Bronchial epithelial cell (primary cell): ENCODE data around the gene PGM2L1. TPM values are rescaled to one million over a fixed set of nuclear protein-coding genes. Genes with fewer than 3 reads are reported as not detected.

ENCODE experiments used
- DNase-seq: peaks from one replicate; pipeline ENCODE4 v3.0.0-alpha.2; 2010; ENCODE audit warnings: low read depth
- FAIRE-seq: peaks from 2 replicates; lab custom pipeline; 2011; peaks lifted over from hg19 to GRCh38; lab: Jason Lieb, UNC
- H3K27me3 ChIP-seq: 2 replicates; pipeline ENCODE4 v1.5.1; 2011; ENCODE audit warnings: low read length; ENCODE audit not compliant: control insufficient read depth, insufficient read depth
- H3K36me3 ChIP-seq: 2 replicates; pipeline ENCODE4 v1.5.1; 2011; ENCODE audit warnings: low read length; ENCODE audit not compliant: control insufficient read depth, insufficient read depth
- H3K4me3 ChIP-seq: 2 replicates; pipeline ENCODE4 v1.5.1; 2011; ENCODE audit warnings: mild to moderate bottlenecking, low read depth, low read length, control low read depth
- total RNA-seq: library from RNA; depleted of rRNA; stranded (reverse); fragments of >200 nt; gene quantifications from 2 replicates; pipeline ENCODE4 v1.2.1, GENCODE V29; 2014
- TF ChIP-seq, protein P1 (sequence below): IDR thresholded peaks from 2 replicates; pipeline ENCODE4 v1.5.1; 2011; ENCODE audit warnings: mild to moderate bottlenecking, moderate library complexity, low read length, control low read depth, inconsistent platforms; ENCODE audit not compliant: insufficient read depth, severe bottlenecking

PGM2L1 gene
- total RNA-seq, 1 donor from 2014 or later = 1.1 TPM

DNA sequence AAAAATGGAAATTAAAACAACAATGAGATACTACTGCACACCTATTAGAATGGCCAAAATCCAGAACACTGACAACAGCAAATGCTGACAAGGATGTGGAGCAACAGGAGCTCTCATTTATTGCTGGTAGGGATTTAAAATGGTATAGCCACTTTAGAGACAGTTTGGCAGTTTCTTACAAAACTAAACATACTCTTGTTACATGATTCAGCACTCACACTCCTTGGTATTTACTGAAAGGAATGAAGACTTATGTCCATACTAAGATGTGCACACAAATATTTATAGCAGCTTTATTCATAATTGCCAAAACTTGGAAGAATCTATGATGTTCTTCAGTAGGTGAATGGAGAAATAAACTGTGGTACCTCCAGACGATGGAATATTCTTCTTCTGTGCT lies 40.8 kb downstream of the PGM2L1 start:
- TF ChIP-seq, protein P1, sequence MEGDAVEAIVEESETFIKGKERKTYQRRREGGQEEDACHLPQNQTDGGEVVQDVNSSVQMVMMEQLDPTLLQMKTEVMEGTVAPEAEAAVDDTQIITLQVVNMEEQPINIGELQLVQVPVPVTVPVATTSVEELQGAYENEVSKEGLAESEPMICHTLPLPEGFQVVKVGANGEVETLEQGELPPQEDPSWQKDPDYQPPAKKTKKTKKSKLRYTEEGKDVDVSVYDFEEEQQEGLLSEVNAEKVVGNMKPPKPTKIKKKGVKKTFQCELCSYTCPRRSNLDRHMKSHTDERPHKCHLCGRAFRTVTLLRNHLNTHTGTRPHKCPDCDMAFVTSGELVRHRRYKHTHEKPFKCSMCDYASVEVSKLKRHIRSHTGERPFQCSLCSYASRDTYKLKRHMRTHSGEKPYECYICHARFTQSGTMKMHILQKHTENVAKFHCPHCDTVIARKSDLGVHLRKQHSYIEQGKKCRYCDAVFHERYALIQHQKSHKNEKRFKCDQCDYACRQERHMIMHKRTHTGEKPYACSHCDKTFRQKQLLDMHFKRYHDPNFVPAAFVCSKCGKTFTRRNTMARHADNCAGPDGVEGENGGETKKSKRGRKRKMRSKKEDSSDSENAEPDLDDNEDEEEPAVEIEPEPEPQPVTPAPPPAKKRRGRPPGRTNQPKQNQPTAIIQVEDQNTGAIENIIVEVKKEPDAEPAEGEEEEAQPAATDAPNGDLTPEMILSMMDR = no peak
- H3K27me3 ChIP-seq = no peaks in the 10 kb centered on the region
- no peak for DNase-seq
- H3K4me3 ChIP-seq = no peak overlapping the region
- H3K36me3 ChIP-seq = no peaks in the 10 kb centered on the region
- no peak for FAIRE-seq

- no peak overlapping the region for H3K4me3 ChIP-seq
- DNase-seq (no peak), FAIRE-seq (no peak)
- TF ChIP-seq, protein P1 = no peak
- no peaks in the 10 kb centered on the region for H3K36me3 ChIP-seq
- no peaks in the 10 kb centered on the region for H3K27me3 ChIP-seq
Measured at GRCh38 chr11:74355626-74356025, 42.6 kb downstream of the PGM2L1 start.

DNA sequence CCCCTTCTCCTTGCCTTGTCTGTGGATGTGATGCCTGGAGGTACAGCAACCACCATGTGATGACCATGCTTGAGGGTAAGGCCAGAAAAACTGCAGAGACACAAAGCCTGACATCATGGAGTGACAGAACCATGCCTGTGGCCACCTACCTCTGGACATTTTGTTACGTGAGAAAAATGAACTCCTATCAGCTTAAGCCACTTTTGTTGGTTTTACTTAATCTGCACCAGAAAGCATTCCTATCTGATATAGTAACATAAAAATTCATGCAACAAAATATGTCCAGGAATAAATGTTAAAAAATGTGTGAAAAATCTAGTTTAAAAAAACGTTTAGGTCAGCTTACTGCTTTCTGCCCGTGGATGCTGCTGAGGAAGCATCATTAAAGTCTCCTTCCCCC lies 44.2 kb downstream of the PGM2L1 start:
- TF ChIP-seq, protein P1 = no peak
- no peak for FAIRE-seq
- Histone ChIP-seq H3K27me3 (no peaks in the 10 kb centered on the region), H3K4me3 (no peak overlapping the region), H3K36me3 (no peaks in the 10 kb centered on the region)
- DNase-seq = no peak

DNA sequence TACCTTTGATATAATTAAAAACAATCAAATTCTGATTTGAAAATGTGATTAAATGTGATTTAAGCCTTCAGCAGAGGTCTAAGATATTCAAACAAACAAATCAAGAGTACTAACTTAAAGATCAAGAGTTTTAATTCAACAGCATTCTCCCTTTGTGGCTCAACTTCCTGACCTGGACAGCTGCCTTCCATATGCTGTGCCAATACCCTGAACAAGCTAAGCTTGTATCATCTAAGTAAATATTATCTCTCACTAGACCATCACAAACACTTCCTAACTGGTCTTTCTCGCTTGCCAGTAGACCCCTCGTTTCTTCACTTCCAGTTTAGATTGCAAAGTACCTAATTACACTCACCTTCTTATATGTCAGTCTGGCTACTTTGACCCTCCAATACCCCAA lies 50.9 kb downstream of the PGM2L1 start:
- Histone ChIP-seq H3K4me3 (no peak overlapping the region), H3K36me3 (no peaks in the 10 kb centered on the region), H3K27me3 (no peaks in the 10 kb centered on the region)
- DNase-seq (no peak), FAIRE-seq (no peak)
- TF ChIP-seq, protein P1 = no peak

GRCh38 chr11:74345420-74345819 lies 52.8 kb downstream of the PGM2L1 start:
- TF ChIP-seq, protein P1 = no peak
- H3K36me3 ChIP-seq = no peaks in the 10 kb centered on the region
- no peak overlapping the region for H3K4me3 ChIP-seq
- no peaks in the 10 kb centered on the region for H3K27me3 ChIP-seq
- DNase-seq = no peak
- no peak for FAIRE-seq

DNA sequence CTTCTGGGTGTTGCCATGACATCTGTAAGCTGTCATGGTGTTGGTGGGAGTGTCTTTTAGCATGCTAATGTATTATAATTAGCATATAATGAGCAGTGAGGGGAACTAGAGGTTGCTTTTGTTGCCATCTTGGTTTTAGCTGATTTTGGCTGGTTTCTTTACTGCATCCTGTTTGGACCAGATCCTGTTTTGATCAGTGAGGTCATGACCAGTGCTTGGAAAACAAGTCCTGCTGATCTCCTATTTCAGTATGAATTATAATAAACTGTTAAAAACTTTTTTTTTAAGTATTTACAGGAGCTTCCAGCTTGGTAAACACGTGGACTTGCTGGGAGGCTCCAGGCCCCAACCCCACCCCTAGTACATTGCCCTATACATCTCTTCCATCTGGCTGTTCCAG lies 56.3 kb downstream of the PGM2L1 start:
- Histone ChIP-seq H3K4me3 (no peak overlapping the region), H3K27me3 (no peaks in the 10 kb centered on the region), H3K36me3 (no peaks in the 10 kb centered on the region)
- FAIRE-seq = no peak
- TF ChIP-seq, protein P1 = no peak
- no peak for DNase-seq
